ENCODE measurements around the gene SLC6A18.

The SLC6A18 gene

DNA sequence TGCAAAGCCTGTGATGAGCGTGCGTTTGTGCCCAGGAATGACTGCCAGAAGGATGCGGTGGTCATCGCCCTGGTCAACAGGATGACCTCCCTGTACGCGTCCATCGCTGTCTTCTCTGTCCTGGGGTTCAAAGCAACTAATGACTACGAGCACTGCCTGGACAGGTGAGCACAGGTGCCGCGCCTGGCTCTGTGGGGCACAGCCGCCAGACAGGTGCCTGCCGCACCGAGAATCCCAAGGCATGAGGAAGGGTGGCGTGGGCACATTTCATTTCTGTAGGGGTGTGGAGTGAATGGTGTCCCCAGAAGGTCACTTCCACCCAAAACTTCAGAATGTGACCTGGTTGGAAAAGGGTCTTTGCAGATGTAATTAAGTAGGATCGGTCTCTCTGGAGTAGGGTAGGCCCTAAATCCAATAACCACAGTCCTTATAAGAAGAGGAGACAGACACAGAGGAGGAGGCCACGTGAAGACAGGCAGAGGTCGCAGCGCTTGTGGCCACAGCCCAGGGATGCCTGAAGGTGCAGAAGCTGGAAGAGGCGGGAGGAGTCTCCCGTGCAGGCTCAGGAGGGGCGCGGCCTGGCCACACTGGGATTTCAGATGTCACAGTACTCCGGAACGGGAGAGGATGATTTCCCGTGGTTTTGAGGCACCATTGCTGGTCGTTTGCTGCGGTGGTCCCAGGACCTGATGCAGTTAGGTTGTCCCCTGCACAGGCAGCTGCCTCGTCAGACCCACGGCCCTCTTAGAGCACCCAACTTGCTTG lies 15.5 kb downstream of the SLC6A18 start:
- DNase-seq (ENCODE audit: low spot score in 2 of 2), result no peak
- peaks cover 6% of the 10 kb centered on the region for H3K9me3 Mint-ChIP-seq
- H3K4me3 Mint-ChIP-seq, result no peak overlapping the region
- no peak overlapping the region for H3K27ac Mint-ChIP-seq (ENCODE audit: low read depth)
- ATAC-seq (replicated peaks; ENCODE audit: extremely low read depth, poor library complexity, severe bottlenecking), result no peak
- H3K4me1 Mint-ChIP-seq, result no peaks in the 10 kb centered on the region
- H3K27me3 Mint-ChIP-seq, result peaks cover 11% of the 10 kb centered on the region
- no peaks in the 10 kb centered on the region for H3K36me3 Mint-ChIP-seq (ENCODE audit: insufficient read depth)

DNA sequence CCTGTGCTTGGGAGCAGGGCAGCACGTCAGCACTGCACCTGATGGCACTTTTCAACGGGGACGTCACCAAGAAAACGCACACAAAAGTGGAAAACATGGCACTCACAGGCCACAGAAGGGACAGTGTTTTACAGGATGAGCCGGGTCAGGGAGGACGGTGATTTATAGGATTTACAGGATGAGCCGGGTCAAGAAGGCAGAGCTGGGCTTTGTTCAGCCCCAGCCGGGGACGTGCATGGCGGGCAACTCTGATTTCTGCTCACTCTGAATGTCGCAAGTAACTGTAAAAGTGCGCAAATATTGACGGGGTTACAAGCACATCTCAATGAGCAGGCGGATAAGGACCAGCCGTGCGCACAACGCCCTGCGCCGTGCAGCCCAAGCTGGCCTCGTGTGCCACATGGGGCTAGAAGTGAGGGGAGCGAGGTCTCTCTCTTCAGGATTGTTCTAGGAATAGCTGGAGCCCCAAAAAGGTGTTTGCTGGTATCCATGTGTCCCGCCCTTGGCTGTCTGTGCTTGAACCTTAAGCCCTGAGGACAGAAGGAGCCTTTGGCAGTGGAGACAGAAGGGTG lies 16.4 kb downstream of the SLC6A18 start:
- ATAC-seq (replicated peaks; ENCODE audit: extremely low read depth, poor library complexity, severe bottlenecking) (no peak), DNase-seq (ENCODE audit: low spot score in 2 of 2) (no peak)
- H3K4me1 Mint-ChIP-seq, result no peaks in the 10 kb centered on the region
- H3K36me3 Mint-ChIP-seq (ENCODE audit: insufficient read depth), result no peaks in the 10 kb centered on the region
- no peak overlapping the region for H3K27ac Mint-ChIP-seq (ENCODE audit: low read depth)
- no peak overlapping the region for H3K4me3 Mint-ChIP-seq
- peaks cover 11% of the 10 kb centered on the region for H3K27me3 Mint-ChIP-seq
- H3K9me3 Mint-ChIP-seq, result no peaks in the 10 kb centered on the region

DNA sequence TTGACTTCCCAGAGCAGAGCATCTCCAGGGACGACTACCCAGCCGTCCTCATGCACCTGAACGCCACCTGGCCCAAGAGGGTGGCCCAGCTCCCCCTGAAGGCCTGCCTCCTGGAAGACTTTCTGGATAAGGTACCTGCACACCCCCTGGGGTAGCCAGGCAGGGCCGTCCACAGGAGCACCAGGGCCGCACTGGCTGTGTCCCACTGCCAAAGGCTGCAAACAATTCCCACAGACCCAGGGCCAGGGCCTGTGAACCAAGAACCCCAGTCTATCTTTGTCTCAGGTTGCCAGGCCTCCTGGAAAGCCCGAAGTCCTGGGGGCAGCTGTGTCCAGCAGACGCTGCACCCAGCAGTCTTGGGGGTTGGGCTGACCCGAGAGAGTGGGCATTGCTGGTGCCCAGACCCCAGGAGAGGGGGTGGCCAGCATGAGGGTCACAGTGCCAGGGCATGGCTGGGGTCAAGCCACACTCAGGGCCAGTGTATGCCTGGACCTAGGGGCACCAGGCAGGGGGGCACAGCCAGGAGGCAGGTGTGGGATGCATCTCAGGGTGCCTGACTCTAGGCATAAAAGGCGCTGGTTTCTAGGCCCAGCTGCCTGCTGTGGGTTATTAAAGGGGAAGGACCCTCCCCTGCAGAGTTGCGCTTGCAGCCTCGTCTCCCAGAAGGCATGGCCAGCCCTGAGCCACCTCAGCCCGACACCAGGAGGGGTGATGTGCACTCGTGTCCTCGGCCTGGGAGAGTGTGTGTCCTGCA lies 17.7 kb downstream of the SLC6A18 start:
- H3K27me3 Mint-ChIP-seq, result peaks cover 12% of the 10 kb centered on the region
- H3K9me3 Mint-ChIP-seq, result no peaks in the 10 kb centered on the region
- H3K36me3 Mint-ChIP-seq (ENCODE audit: insufficient read depth), result no peaks in the 10 kb centered on the region
- H3K4me3 Mint-ChIP-seq, result no peak overlapping the region
- no peaks in the 10 kb centered on the region for H3K4me1 Mint-ChIP-seq
- DNase-seq (ENCODE audit: low spot score in 2 of 2) (no peak), ATAC-seq (replicated peaks; ENCODE audit: extremely low read depth, poor library complexity, severe bottlenecking) (no peak)
- H3K27ac Mint-ChIP-seq (ENCODE audit: low read depth), result no peak overlapping the region

DNA sequence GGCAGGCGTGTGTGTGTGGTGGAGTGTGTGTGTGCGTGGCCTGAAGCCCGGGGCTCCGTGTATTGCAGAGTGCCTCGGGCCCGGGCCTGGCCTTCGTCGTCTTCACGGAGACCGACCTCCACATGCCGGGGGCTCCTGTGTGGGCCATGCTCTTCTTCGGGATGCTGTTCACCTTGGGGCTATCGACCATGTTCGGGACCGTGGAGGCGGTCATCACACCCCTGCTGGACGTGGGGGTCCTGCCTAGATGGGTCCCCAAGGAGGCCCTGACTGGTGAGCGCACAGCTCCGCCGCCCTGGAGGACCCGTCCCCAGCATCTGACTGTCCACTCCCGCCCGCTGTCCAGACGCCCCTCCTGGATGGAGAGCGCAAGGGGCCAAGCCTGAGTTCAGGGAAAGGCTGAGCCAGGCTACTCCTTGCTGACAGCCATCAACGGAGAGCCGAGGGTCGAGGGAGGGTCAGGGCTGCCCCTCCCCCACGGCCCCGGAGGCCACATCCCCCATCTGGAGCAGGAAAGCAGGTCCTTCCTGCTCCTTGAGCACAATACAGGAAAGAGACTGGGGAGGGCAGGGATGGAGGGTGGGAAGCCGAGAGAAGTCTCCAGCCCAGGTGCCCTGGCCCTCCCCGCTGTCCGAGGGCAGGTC lies 18.4 kb downstream of the SLC6A18 start:
- no peaks in the 10 kb centered on the region for H3K4me1 Mint-ChIP-seq
- no peaks in the 10 kb centered on the region for H3K36me3 Mint-ChIP-seq (ENCODE audit: insufficient read depth)
- peaks cover 19% of the 10 kb centered on the region for H3K27me3 Mint-ChIP-seq
- H3K9me3 Mint-ChIP-seq, result no peaks in the 10 kb centered on the region
- H3K4me3 Mint-ChIP-seq, result no peak overlapping the region
- no peak overlapping the region for H3K27ac Mint-ChIP-seq (ENCODE audit: low read depth)
- no peak for DNase-seq (ENCODE audit: low spot score in 2 of 2)
- no peak for ATAC-seq (replicated peaks; ENCODE audit: extremely low read depth, poor library complexity, severe bottlenecking)

DNA sequence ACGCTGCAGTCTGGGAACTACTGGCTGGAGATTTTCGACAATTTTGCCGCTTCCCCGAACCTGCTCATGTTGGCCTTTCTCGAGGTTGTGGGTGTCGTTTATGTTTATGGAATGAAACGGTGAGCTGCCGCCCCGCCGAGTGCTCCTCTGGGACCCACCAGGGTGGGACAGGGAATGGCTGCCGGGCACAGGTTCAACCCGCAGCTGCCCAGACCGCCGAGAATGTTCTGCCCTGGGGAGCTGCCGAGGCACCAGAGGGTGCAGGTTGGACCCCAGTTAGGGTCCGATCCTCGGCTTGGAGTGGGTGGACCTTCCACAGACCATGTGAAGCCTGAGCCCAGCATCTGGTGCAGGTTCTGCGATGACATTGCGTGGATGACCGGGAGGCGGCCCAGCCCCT lies 19.1 kb downstream of the SLC6A18 start:
- Mint-ChIP-seq H3K36me3 (ENCODE audit: insufficient read depth) (no peaks in the 10 kb centered on the region), H3K27me3 (peaks cover 24% of the 10 kb centered on the region), H3K9me3 (no peaks in the 10 kb centered on the region), H3K4me3 (no peak overlapping the region), H3K4me1 (no peaks in the 10 kb centered on the region), H3K27ac (ENCODE audit: low read depth) (no peak overlapping the region)
- DNase-seq (ENCODE audit: low spot score in 2 of 2) (no peak), ATAC-seq (replicated peaks; ENCODE audit: extremely low read depth, poor library complexity, severe bottlenecking) (no peak)

DNA sequence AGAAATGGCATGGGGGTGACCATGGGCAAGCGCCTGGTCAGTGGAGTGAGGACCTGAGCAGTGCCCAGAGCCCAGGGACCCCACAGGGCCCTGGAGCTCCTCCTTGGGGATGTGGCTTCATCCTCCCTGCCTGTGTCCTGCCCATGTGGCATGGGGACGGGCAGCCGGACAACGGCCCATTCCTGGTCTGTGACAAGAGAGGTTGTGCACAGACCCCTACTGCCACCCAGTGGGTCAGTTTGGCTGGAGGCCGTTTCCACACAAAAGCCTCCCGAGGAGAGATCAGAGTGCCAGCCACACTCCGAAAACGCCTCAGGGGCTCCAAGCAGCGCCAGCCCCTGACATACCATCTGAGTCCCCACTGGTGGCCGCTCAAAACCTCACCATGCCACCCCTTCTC lies 19.8 kb downstream of the SLC6A18 start:
- Mint-ChIP-seq H3K27ac (ENCODE audit: low read depth) (no peak overlapping the region), H3K36me3 (ENCODE audit: insufficient read depth) (no peaks in the 10 kb centered on the region), H3K27me3 (peaks cover 24% of the 10 kb centered on the region), H3K4me1 (no peaks in the 10 kb centered on the region), H3K9me3 (no peaks in the 10 kb centered on the region), H3K4me3 (no peak overlapping the region)
- ATAC-seq (replicated peaks; ENCODE audit: extremely low read depth, poor library complexity, severe bottlenecking), result no peak
- DNase-seq (ENCODE audit: low spot score in 2 of 2), result no peak

DNA sequence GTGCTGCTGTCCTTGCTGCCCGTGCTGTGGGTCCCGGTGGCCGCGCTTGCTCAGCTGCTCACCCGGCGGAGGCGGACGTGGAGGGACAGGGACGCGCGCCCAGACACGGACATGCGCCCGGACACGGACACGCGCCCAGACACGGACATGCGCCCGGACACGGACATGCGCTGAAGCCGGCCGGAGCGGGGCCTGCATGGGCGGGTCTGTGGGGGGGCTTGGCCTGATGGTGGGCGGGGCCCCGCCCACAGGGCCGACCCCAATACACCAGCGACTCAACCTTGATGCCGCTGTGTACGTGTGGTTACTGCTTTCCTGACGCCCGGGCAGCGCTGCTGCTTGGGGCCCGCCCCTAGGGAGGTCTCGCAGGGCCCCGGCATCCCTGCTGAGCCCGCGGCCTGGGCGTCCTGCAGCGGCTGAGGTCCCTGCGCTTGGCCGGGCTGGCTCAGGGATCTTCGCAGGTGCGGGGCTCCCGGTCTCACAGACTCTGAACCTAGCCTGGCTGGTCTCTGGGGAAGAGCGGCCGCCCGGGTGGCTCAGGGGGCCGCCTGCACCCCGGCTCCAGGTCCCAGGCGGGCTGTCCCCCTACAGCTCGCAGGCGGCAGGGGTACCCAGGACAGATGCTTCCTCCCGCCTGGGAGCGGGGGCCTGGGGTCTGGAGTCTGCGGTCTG lies 20.9 kb downstream of the SLC6A18 start:
- Mint-ChIP-seq H3K4me1 (no peaks in the 10 kb centered on the region), H3K27ac (ENCODE audit: low read depth) (no peak overlapping the region), H3K27me3 (peaks cover 24% of the 10 kb centered on the region), H3K4me3 (no peak overlapping the region), H3K36me3 (ENCODE audit: insufficient read depth) (no peaks in the 10 kb centered on the region), H3K9me3 (no peaks in the 10 kb centered on the region)
- no peak for ATAC-seq (replicated peaks; ENCODE audit: extremely low read depth, poor library complexity, severe bottlenecking)
- no peak for DNase-seq (ENCODE audit: low spot score in 2 of 2)

DNA sequence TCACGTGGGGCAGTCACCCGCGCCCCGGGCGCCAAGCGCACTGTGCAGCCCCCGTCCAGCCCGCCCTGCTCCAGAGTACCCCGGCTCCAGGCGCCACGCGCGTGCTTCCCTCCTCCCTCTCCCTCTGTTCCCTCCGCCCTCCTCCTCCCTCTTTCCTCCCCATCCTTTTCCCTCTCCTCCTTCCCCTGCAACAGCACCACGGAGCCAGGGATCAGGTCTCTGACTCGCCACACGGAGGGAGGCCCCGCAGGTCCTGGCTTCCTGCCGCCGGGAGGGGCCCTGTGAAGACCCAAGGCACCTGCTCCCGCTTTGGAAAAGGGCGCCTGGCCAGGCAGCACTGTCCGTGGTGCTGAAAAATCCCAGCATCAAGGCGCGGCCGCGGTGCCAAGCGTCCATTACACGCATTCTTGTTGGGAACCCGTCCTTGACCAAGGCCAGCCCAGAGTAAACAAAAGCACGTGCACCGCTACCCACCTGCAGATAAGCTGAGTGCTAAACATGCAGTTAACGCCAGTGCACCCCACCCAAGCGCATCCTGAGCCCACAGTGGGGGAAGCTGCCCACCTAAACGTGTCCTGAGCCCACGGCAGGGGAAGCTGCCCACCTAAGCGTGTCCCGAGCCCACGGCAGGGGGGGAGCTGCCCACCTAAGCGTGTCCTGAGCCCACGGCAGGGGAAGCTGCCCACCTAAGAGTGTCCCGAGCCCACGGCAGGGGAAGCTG lies 21.7 kb downstream of the SLC6A18 start:
- Mint-ChIP-seq H3K4me1 (no peaks in the 10 kb centered on the region), H3K27ac (ENCODE audit: low read depth) (no peak overlapping the region), H3K9me3 (no peaks in the 10 kb centered on the region), H3K4me3 (no peak overlapping the region), H3K36me3 (ENCODE audit: insufficient read depth) (peaks cover 2% of the 10 kb centered on the region), H3K27me3 (peaks cover 24% of the 10 kb centered on the region)
- no peak for DNase-seq (ENCODE audit: low spot score in 2 of 2)
- no peak for ATAC-seq (replicated peaks; ENCODE audit: extremely low read depth, poor library complexity, severe bottlenecking)

DNA sequence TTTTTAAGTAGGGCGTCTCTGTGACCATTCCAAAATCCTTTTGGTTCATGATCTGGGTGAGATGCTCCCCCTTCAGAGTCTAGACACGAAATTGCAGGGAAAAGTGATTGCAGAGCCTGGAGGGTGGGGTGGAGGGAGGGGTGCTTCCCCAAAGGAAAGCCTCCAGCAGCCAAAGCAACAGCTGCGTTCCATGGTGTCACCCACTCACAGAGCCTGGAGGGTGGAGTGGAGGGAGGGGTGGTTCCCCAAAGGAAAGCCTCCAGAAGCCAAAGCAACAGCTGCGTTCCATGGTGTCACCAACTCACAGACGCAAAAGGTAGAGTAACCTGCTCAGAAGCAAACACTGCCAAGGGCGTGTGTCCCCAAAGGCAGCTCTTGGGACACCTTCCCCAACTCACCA lies 22.6 kb downstream of the SLC6A18 start:
- ATAC-seq (replicated peaks; ENCODE audit: extremely low read depth, poor library complexity, severe bottlenecking) (no peak), DNase-seq (ENCODE audit: low spot score in 2 of 2) (no peak)
- Mint-ChIP-seq H3K36me3 (ENCODE audit: insufficient read depth) (peaks cover 2% of the 10 kb centered on the region), H3K27ac (ENCODE audit: low read depth) (no peak overlapping the region), H3K4me3 (no peak overlapping the region), H3K4me1 (no peaks in the 10 kb centered on the region), H3K9me3 (no peaks in the 10 kb centered on the region), H3K27me3 (peaks cover 24% of the 10 kb centered on the region)

DNA sequence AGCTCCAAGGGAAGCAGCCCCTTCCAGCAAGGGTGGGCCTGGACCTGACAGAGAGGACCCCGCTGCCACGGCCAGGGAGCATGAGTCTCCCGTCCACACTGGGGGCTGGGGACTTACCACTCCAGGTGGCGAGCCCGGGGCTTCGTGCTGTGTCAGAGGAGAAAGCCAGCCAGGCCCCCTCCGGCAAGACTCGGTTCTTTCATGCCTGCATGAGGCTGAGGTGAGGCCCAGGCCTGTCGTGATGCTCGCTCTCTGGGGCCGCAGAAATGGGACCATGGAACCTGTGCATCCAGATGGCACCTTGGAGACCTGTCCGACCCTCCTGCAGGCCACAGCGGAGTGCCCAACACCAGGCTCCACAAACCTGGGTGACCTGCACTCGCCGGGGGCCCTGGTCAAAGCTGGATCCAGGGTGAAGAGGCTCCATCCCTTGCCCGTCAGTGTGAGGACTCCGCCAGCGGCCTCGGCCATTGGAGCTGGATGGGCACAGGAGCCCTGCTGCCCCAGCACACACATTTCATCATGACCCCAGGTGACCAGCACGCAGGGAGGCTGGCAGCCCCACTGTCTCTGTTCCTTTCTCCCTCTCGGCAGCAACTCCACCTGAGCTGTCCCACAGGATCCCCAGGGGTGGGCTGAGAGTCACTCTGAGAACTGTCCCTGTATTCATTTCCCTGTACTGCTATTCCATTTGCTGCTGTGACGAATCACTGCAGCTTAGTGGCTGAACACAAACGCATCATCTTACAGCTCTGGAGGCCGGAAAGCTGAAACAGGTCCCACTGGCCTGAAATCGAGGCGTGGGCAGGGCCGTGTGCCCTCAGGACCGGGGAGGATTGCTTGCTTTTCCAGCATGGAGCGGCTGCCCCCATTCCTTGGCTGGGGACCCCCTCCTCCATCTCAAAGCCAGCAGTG lies 24.4 kb downstream of the SLC6A18 start:
- Mint-ChIP-seq H3K9me3 (no peaks in the 10 kb centered on the region), H3K27me3 (peaks cover 24% of the 10 kb centered on the region), H3K27ac (ENCODE audit: low read depth) (no peak overlapping the region), H3K36me3 (ENCODE audit: insufficient read depth) (peaks cover 2% of the 10 kb centered on the region), H3K4me1 (peaks cover under 1% of the 10 kb centered on the region), H3K4me3 (no peak overlapping the region)
- DNase-seq (ENCODE audit: low spot score in 2 of 2) (no peak), ATAC-seq (replicated peaks; ENCODE audit: extremely low read depth, poor library complexity, severe bottlenecking) (no peak)
